HG02981 (cell line): ENCODE measurements around the gene VCL.
"Not testable (repeated sequence)": the region's sequence is repeated elsewhere in the genome, so short reads cannot be mapped to it uniquely, and the experiment has no call there.

Source experiments
- ATAC-seq: cut with Tn5 transposase; IDR thresholded peaks from one replicate; pipeline ENCODE4 v1.9.1; 2021; ENCODE audit warnings: mild to moderate bottlenecking, moderate library complexity; ENCODE audit not compliant: unreplicated experiment

The VCL gene

DNA sequence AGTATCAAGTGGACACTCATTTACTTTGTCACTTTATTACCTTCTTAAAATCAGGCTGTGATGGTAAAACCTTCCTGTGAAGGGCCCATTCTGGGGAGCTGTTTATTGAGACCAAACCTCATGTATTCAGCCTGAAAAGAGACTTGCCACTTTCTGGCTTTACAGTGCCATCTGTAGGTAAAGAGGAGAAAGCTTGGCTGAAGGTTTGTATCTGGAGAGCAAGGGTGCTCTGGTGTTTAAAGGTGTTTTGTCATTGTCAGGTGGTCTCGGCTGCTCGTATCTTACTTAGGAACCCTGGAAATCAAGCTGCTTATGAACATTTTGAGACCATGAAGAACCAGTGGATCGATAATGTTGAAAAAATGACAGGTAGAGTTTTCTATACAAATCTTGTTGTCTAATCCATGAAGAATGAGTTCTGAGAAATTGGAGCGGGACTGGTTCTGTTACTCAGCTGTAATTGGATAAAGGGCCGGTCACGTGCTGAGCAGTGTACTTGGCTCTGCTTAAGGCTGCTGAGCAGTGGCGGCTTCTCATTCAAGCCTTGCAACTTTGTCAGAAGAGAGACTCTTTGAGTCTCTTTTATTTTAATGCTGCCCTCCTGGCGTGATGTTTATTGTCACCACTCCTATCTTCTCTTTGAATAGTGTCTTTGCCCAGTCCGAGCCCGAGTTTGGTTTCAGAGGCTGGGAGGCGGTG lies 105.8 kb downstream of the VCL start:
- ATAC-seq, result no peak

DNA sequence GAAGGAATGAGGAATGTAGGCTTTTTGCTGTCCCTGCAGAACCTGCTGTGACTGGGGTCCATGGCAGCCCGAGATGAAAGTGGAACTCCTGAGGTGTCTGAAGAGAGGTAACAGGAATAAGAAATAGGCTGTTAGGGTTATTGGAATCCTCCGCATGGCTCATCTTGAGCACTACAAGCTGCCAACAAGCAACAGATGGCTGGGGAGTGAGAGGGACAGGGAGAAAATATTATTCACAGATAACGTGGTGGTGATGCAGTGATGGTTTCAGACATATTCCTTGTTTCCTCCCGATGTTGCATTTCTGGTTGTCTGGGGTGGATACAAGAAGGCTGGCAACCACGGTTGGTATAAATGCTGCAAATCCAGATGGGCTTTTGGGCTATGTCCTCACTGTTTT lies 106.6 kb downstream of the VCL start:
- no peak for ATAC-seq

DNA sequence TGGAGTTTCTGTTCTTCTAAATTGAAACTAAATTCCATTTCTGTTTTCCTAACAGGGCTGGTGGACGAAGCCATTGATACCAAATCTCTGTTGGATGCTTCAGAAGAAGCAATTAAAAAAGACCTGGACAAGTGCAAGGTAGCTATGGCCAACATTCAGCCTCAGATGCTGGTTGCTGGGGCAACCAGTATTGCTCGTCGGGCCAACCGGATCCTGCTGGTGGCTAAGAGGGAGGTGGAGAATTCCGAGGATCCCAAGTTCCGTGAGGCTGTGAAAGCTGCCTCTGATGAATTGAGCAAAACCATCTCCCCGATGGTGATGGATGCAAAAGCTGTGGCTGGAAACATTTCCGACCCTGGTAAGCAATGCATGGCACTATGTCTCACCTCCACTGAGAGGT lies 107.1 kb downstream of the VCL start:
- no peak for ATAC-seq

DNA sequence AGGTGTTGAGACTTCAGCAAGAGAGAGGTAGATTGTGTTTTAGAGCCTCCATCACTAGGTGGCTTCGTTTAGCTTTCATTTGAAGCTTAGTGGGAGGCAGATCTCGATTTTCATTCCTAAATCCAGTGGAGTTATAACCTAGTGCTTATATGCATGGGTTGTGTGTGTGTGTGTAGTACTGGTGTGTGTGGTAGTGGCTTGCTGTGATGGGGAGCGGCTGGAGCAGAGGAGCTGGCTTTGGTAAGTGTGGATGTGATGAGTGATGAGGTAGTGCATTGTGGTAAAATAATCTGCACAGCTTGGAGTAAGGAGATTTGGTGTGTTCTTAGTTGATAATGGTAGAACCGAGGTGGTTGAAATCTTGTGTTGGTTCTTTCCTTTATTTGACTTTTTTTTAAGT lies 109.5 kb downstream of the VCL start:
- no peak for ATAC-seq

DNA sequence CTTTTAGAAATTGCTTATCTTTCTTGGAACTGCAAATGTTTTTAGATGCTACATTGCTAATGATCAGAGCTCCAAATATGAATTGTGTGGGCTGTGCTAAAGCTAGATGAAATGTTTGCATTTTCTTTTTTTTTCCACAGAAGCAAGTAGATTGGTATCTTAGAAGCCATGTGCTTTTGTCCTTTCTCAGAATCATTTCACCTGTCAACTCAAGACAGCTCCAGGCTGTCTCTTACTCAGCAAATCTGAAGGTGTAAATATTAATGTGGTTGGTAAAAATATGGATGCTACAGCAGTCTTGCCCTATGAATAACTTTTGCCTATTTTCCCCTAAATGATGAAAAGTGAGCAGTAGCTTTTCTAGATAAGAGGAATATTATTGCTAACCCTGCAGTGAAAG lies 111.5 kb downstream of the VCL start:
- ATAC-seq, result no peak

DNA sequence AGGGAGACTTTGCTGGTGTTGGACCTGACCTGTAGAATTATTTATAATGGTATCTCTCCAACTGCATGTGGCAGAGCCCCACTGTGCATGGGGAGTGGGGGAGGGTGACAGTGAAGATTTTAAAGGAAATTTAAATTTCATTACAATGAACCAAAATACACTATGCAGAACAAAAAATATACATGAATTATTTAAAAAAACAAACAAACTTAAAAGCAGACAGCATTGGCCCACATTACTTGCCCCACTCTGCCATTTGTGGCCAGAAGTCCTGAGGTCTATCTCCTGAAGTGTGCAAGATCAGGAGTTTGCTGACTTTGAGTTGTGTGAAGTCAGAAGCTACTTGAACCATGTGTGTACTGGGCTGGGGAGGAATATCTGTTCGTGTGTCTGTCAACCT lies 112.2 kb downstream of the VCL start:
- no peak for ATAC-seq

DNA sequence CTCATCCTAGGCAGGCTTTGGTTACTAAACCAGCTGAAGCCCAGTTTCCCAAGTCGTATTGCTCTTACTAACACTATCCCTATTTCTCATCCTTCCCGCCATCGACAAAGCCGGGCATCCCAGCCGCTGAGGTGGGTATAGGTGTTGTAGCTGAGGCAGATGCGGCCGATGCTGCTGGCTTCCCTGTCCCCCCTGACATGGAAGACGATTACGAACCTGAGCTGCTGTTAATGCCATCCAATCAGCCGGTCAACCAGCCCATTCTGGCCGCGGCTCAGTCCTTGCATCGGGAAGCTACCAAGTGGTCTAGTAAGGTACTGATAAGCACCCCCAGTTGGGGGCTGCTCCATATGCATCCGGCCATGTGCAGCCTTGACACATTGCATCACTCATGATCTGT lies 113.9 kb downstream of the VCL start:
- no peak for ATAC-seq

DNA sequence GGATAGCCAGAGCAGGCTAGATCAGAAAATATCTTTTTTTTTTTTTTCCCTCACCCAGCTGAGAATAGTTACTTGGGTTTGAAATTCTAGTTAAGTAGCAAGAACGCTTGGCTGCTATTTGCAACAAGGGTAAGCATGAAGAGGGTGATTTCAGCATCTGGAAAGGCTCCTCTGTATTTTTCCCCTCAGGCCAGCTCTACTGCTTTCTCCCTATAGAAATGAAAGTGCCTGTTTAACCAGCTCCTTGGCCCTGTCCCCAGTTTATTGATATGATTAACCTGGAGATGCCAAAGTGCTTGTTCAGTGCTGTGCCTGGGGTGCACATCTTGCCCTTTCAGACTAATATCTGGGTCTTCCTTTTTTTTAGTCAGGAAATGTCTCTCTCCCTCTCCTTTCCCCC lies 115.6 kb downstream of the VCL start:
- ATAC-seq, result no peak

DNA sequence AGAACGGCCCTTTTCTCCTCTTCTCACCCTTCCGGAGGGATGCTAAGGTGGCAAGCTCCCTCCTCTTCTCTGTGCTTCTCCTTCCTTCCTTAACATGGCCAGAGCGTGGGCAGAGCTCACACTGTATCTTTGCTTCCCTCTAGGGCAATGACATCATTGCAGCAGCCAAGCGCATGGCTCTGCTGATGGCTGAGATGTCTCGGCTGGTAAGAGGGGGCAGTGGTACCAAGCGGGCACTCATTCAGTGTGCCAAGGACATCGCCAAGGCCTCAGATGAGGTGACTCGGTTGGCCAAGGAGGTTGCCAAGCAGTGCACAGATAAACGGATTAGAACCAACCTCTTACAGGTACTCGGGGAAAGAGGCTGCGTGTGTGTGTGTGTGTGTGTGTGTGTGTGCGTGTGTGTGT lies 116.1 kb downstream of the VCL start:
- ATAC-seq, result no peak

DNA sequence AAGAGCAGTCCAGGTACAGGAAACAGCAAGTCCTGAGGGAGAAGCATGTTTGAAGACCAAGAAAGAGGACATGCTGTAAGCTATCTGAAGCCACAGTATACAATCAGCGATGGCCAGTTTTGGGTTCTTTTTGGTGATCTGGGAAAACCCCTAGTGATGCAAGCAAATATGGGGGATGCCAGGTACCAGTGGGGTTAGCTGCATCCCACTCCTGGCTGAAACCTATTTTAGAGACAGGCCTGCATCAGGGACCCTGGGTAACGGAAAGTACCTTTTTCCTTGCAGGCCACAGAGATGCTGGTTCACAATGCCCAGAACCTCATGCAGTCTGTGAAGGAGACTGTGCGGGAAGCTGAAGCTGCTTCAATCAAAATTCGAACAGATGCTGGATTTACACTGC lies 119.8 kb downstream of the VCL start:
- ATAC-seq, result no peak

DNA sequence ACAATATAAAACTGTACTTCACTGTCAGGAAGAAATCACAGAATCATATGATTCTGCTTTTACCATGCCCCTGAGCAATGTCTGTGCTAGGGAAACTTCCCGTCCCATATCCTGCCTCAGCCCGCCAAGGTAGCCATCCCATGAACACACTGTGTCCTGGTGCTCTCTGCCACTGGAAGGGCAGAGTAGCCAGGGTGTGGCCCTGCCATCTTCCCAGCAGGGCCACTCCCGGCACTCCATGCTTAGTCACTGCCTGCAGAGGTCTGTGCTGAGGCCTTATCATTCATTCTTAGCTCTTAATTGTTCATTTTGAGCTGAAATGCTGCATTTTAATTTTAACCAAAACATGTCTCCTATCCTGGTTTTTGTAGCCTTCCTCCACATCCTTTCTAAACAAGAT lies 120.9 kb downstream of the VCL start:
- ATAC-seq, result no peak

DNA sequence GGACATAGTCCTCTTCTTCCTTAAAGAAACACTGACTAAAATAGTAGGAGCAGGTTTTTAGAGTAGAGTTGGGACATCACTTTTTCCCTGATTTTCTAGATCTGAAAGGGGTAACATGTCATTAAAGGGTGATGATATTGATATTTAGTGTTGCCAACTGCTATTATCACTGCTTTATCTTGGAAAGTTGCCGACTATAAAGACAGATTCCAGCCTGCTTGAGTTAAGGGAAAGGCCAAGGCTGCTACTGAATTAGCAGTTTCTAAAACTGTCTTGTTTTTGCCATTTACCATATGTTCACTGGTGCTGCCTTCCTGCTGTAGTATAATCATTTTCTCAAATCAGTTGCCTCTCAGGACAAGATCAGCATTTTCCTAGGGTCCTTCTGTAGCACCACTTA lies 123.0 kb downstream of the VCL start:
- no peak for ATAC-seq

DNA sequence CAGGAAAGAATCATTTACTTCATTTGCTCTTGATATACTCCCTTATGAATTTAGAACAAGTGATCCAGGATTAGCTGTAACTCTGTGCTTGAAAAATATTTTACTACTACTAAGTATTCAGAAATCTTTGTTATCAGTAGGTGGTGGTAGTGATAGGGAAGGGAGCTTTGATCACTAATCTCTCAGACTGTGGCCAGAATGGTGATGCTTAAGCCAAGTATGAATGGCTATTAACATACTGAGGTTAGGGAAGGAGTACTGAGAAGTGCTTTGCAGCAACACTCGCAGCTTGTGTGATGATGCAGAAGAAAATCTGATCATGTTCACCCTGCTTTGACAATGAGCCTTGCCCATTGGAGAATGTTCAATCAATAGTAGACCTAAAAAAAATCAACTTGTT lies 123.5 kb downstream of the VCL start:
- ATAC-seq, result no peak

DNA sequence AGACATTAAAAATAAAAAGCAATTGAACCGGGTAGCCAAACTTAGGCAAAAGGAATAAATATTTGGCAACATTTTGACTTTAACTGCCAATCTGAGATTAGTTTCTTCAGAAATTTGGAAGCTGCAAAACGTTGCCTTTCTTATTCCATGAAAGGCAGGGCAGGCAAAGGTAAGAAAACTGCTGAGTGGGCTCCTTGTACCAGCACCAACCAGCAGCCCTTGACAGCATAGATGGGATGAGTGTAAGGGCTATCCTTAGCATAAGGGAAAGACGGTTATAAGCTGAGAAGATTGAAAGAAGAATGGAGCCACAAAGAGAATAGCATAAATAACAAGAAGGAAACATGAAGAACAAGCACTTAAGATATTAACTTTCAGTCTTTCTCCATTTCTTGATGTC lies 124.1 kb downstream of the VCL start:
- no peak for ATAC-seq

DNA sequence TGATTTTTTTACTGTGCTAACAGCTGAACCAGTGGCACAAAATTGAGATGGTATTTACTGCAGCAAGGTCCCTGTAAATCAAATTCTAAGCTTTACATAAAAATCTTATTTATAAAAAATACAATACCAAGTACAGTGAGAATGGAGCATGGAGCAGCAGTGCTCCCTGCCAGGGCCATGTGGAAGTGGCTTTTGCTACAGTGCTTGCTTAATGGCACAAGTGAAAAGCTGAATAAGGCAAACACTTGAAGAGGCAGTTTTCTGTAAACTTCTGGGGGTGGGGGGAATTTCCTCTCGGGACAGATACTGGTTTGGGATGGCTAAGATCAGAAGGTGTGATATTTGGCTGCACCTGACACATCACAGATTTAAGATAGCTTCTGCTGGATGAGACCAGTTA lies 125.2 kb downstream of the VCL start:
- ATAC-seq, result no peak

DNA sequence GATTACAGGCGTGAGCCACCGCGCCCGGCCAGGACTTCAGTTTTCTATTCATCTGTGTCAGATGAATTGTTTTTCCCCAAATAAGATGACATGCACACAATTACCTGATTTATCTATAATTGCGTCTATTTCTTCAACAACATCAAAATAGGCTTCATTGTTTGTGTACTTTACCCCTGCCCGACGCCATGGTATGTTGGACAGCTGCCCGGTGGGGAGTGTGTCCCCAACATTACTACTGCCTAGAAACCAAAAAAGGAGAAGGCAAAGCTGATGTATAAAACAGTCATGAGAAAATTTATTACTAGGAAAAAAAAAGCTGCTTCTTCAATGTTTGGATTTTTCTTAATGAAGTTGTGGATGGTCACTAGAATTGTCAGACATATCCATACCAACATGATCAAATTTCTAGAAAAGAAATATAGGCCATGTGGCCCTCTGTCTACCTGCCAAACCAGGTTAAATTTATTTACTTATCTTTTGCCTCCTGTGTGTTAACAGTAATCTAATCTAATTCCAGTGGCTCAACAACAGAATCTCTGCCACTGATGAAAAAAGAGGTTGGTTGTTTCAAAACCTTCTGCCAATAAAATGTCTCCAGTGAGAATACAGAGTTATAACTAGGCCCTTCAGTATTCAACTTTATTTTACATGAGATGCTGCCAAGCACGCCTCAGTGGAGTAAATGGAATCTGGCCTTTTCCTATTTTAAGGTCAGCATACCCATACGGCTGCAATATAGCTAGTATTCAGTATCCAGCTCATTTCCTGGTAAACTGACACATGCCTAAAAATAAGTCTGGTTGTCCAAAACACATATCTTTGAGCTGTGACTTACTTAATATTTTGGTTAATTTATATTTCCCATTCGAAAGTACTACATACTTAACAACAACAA lies 136.3 kb downstream of the VCL start:
- ATAC-seq, result no peak

DNA sequence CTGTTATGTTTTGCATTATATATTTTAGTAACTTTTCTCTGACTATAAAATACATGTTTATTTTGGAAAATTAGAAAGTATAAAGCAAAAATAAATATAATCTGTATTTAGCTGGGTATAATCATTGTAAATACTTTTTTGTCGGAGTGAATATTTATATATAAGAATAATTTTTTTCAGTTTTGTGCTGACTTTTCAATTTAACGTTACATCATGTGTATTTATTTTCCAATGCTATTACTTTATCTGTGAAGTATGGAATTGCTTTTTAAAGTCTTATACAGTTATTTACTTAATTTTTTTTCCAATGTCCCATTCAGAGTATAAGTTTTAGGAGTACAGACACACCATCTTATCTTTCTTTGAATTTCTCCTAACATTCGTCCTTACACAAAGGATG lies 137.5 kb downstream of the VCL start:
- ATAC-seq, result no peak

DNA sequence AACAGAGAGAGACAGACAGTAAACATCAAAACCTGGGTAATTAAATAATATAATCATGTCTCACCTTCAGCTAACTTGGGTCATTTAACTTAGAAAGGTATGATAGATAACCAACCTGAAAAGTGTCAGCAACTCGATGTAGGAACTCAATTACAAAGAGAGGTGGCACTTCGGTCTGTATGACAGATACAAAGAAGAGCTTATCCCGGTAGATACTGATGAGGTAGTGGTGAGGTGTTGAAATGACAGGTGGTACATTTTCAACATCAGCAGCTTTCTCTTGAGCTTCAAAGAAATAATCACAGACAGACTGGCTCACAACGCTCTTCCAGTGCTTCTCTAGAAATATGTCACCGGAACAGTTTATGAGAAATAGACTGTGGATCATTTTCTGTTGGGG lies 140.1 kb downstream of the VCL start:
- ATAC-seq, result no peak

DNA sequence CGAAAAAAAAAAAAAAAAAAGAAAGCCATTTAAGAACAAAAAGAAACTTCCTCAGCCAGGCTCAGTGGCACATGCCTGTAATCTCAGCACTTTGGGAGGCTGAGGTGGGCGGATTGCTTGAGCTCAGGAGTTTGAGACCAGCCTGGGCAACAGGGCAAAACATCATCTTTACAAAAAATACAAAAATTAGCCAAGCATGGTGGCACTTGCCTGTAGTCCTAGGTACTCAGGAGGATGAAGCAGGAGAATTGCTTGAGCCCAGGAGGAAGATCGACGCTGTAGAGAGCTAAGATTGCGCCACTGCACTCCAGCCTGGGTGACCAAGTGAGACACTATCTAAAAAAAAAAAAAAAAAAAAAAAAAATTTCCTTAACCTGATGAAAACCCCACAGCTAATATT lies 140.7 kb downstream of the VCL start:
- ATAC-seq, result not testable (repeated sequence)

DNA sequence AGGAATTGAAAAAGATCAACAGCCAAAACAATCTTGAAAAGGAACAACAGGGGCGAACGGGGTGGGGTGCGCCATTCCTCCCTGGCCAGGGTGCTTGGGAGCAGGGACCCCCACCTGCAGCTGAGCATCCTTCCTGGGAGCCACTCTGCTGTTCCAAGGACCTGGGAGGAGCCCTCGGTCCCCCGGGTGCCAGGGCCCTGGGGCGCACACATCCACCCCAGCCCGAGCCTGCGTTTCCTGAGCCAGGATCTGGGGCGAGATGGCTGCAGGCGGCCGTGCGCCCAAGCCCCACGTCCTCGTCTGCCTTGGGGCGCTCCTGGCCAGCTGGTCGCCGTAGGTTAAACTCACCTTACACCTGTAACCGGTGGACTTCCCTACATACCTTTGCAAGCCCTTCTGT lies 142.1 kb downstream of the VCL start:
- no peak for ATAC-seq

DNA sequence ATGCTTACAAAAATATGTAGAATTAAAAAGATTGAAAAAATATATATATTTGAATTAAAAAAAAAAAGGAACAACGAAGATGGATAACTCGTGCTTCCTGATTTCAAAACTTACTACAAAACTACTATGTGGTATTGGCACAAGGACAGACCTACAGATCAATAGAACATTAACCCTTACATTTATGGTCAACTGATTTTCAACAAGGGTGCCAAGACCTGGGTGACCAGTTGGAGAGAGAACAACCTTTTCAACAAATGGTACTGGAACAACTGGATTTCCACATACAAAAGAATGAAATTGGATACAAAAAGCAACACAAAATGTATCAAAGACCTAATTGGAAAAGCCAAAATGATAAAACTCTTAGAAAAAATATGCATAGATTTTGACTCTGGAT lies 142.6 kb downstream of the VCL start:
- ATAC-seq, result no peak

DNA sequence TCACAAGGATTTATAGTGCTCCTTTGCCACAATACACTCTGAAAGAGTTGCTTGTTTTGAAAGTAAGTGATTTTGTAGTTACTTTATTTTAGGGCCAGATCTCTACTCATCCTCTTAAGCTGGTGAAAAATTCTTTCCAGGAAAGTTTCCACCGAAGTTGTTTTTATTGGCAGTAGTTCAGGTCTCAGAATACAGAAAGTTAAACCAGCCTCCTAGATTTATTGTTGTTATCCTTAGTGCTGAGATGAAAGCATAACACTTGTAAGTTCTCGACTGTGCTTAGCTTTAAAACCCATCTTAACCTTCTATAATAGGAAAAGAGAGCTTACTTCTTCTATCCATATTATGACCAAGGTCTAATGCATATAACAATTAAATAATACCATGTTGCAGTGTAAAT lies 147.2 kb downstream of the VCL start:
- no peak for ATAC-seq

DNA sequence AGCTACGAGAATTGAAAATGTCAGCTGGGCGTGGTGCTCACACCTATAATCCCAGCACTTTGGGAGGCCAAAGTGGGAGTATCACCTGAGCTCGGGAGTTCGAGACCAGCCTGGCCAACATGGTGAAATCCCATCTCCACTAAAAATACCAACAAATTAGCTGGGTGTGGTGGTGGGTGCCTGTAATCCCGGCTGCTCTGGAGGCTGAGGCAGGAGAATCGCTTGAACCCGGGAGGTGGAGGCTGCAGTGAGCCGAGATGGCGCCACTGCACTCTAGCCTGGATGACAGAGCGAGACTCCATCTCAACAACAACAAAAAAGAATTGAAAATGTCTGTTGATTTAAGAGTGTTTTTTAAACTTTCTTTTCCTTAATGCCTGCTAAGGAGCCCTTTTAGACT lies 149.1 kb downstream of the VCL start:
- not testable (repeated sequence) for ATAC-seq
